Panc1 (cell line): ENCODE data around the gene CEMIP.

ENCODE experiments used
- TF ChIP-seq, protein P1 (sequence below): fragments of 450-650 bp; IDR thresholded peaks from 2 replicates; pipeline ENCODE4 v1.5.1; 2017; ENCODE audit warnings: mild to moderate bottlenecking
- TF ChIP-seq, protein P2 (sequence below), 2 experiments: IDR thresholded peaks; 2 replicates each; pipeline ENCODE4 v1.6.1; 2011 to 2012; ENCODE audit warnings: low read depth in 2 of 2, control low read depth in 1 of 2, low read length in 1 of 2, mild to moderate bottlenecking in 1 of 2, moderate library complexity in 1 of 2; ENCODE audit not compliant: insufficient read depth in 1 of 2

DNA sequence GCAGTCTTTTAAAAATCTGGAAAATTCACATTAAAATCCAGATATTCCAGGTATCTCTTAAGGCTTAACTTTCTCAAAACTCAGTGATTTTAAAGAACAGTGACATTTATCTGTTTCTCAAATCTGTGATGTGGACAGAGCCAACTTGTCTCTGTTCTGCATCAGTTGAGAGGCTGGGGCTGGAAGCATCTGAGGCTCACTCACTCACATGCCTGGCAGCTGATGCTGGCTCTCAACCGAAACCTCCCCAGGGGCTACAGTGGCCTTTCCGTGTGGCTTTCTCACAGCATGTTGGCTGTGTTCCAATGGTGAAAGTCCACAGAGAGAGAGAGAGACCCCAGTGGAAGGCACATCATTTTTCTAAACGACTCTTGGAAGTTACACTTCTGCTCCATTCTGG lies 53.5 kb downstream of the CEMIP start:
- TF ChIP-seq, protein P1, sequence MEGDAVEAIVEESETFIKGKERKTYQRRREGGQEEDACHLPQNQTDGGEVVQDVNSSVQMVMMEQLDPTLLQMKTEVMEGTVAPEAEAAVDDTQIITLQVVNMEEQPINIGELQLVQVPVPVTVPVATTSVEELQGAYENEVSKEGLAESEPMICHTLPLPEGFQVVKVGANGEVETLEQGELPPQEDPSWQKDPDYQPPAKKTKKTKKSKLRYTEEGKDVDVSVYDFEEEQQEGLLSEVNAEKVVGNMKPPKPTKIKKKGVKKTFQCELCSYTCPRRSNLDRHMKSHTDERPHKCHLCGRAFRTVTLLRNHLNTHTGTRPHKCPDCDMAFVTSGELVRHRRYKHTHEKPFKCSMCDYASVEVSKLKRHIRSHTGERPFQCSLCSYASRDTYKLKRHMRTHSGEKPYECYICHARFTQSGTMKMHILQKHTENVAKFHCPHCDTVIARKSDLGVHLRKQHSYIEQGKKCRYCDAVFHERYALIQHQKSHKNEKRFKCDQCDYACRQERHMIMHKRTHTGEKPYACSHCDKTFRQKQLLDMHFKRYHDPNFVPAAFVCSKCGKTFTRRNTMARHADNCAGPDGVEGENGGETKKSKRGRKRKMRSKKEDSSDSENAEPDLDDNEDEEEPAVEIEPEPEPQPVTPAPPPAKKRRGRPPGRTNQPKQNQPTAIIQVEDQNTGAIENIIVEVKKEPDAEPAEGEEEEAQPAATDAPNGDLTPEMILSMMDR, result no peak
- TF ChIP-seq, protein P2, sequence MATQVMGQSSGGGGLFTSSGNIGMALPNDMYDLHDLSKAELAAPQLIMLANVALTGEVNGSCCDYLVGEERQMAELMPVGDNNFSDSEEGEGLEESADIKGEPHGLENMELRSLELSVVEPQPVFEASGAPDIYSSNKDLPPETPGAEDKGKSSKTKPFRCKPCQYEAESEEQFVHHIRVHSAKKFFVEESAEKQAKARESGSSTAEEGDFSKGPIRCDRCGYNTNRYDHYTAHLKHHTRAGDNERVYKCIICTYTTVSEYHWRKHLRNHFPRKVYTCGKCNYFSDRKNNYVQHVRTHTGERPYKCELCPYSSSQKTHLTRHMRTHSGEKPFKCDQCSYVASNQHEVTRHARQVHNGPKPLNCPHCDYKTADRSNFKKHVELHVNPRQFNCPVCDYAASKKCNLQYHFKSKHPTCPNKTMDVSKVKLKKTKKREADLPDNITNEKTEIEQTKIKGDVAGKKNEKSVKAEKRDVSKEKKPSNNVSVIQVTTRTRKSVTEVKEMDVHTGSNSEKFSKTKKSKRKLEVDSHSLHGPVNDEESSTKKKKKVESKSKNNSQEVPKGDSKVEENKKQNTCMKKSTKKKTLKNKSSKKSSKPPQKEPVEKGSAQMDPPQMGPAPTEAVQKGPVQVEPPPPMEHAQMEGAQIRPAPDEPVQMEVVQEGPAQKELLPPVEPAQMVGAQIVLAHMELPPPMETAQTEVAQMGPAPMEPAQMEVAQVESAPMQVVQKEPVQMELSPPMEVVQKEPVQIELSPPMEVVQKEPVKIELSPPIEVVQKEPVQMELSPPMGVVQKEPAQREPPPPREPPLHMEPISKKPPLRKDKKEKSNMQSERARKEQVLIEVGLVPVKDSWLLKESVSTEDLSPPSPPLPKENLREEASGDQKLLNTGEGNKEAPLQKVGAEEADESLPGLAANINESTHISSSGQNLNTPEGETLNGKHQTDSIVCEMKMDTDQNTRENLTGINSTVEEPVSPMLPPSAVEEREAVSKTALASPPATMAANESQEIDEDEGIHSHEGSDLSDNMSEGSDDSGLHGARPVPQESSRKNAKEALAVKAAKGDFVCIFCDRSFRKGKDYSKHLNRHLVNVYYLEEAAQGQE (IDR thresholded peaks at IDR 0.05; ENCODE audit: insufficient read depth in 1 of 2, low read depth in 2 of 2, low read length in 1 of 2), result no peak
